Measurements from ENCODE around the gene ITGB6. TPM values are rescaled to one million over a fixed set of nuclear protein-coding genes. Genes with fewer than 3 reads are reported as not detected.

The ITGB6 gene
- total and polyA plus RNA-seq, 10 of the 15 experiments (the other 5 are each of a cell fraction or from before 2014, with no cell fraction given): 0.04 TPM; not detected in 9

- no peak for TF ChIP-seq USF1 (IDR thresholded peaks at IDR 0.05; ENCODE audit: borderline replicate concordance, extremely low read length, insufficient read depth, low read depth, low read length)
- no peak for TF ChIP-seq JUNB (IDR thresholded peaks at IDR 0.05)
- no peak for TF ChIP-seq NFYB (IDR thresholded peaks at IDR 0.05; ENCODE audit: insufficient read depth, low read depth, low read length)
- TF ChIP-seq MTA3 (IDR thresholded peaks at IDR 0.05; ENCODE audit: borderline replicate concordance, low read length): no peak
- no peak for TF ChIP-seq CTCF (IDR thresholded peaks at IDR 0.05 in 2 of 3, conservative IDR thresholded peaks at IDR 0.05 in 1 of 3; ENCODE audit: control insufficient read depth in 2 of 3, extremely low read depth in 1 of 3, insufficient read depth in 1 of 3, low read depth in 3 of 3, low read length in 3 of 3)
- TF ChIP-seq IKZF1 (conservative IDR thresholded peaks at IDR 0.05): peak; percentile 67
Measured at GRCh38 chr2:160207804-160208654, 8.0 kb upstream of the ITGB6 start (continued).

- Histone ChIP-seq H3K9ac (ENCODE audit: control insufficient read depth, insufficient read depth, low read length) (no peak overlapping the region), H3K27ac (ENCODE audit: control insufficient read depth, insufficient read depth) (no peak overlapping the region; the same call in 1 of the 2 replicates), H3K4me3 (no peak overlapping the region), H3K9me3 (replicated peaks; ENCODE audit: control insufficient read depth, insufficient read depth, low read length) (peaks cover 2% of the 10 kb centered on the region; the same call in 2 of the 3 replicates), H4K20me1 (ENCODE audit: control insufficient read depth, insufficient read depth) (no peaks in the 10 kb centered on the region), H3K4me2 (ENCODE audit: control insufficient read depth, insufficient read depth) (no peak overlapping the region), H3K4me1 (ENCODE audit: control insufficient read depth, insufficient read depth, low read length) (peaks cover 31% of the 10 kb centered on the region), H3K36me3 (ENCODE audit: control insufficient read depth in 2 of 2, insufficient read depth in 2 of 2, low read length in 1 of 2) (no peaks in the 10 kb centered on the region; a peak in 1 of 4 replicates), H3K27me3 (replicated peaks in 1 of 2; ENCODE audit: control insufficient read depth in 2 of 2, insufficient read depth in 2 of 2, low read length in 1 of 2) (no peaks in the 10 kb centered on the region), H2AFZ (ENCODE audit: control insufficient read depth, low read depth, low read length) (no peak overlapping the region), H3K79me2 (ENCODE audit: control insufficient read depth, insufficient read depth, low read length) (no peaks in the 10 kb centered on the region)
- no peak for TF ChIP-seq ZNF274 (IDR thresholded peaks at IDR 0.05; ENCODE audit: insufficient read depth, insufficient read length)
- no peak for TF ChIP-seq FOS (IDR thresholded peaks at IDR 0.05; ENCODE audit: borderline replicate concordance, extremely low read depth, insufficient read length)
- no peak for TF ChIP-seq MTA2 (IDR thresholded peaks at IDR 0.05; ENCODE audit: low read depth)
- TF ChIP-seq EED (IDR thresholded peaks at IDR 0.05; ENCODE audit: low read depth): peak; percentile 55; the same call in 1 of the 2 replicates
- TF ChIP-seq IKZF2 (IDR thresholded peaks at IDR 0.05): 0 out of 4 replicates have a peak, but pooled peaks of 1 of the 2 experiments have one; percentile 8
- TF ChIP-seq CREB1 (IDR thresholded peaks at IDR 0.05; ENCODE audit: low read depth): no peak
- TF ChIP-seq TCF7 (IDR thresholded peaks at IDR 0.05; ENCODE audit: borderline replicate concordance): no peak
- intact Hi-C loops (cut with micrococcal nuclease; ENCODE audit: unreplicated experiment) (loop anchor here (5.0 to 10.0 kb wide), 2 partner anchors 40 to 312 kb away; no protein-coding TSS in a partner anchor), in situ Hi-C loops (cut with MboI) (no loop called here)
- ChIA-PET SMC1A (ENCODE audit: uncharacterized antibody, unreplicated experiment) (interaction anchor here (0.7 to 4.0 kb wide), 4 partner anchors 15 to 97 kb away, joined by 3 to 44 read pairs (median 6); no protein-coding TSS in a partner anchor), POLR2A (interaction anchor here (1.1 kb wide), 1 partner anchor 38 kb away, joined by 3 read pairs; no protein-coding TSS in a partner anchor), RAD21 (ENCODE audit: unreplicated experiment) (no interaction called here), CTCF (interaction anchor here (0.9 to 9.1 kb wide), 3 partner anchors 9 to 98 kb away, joined by 3 to 122 read pairs (median 4); no protein-coding TSS in a partner anchor)
- DNase-seq (ENCODE audit: low read depth, low spot score) (no peak), FAIRE-seq (no peak), ATAC-seq (no peak)
- no TSS peak for BruUV-seq (replicated peaks)
- 41% methylated on average over 3 of the region's 4 CpGs for WGBS (ENCODE audit: insufficient coverage, insufficient replicate concordance, low lambda C conversion rate, missing lambda C conversion rate)
Measured at GRCh38 chr2:160207271-160207670, 7.2 kb upstream of the ITGB6 start.

Data from GM12878 (cell line).